A549 treated with AZD2906 at 1 μM for 4 hours (cell line): ENCODE data around the gene TMEM134. TPM values are rescaled to one million over a fixed set of nuclear protein-coding genes. Genes with fewer than 3 reads are reported as not detected.

Source experiments
- total RNA-seq: library from RNA; stranded (reverse); fragments of 200-300 nt; extraction: Qiagen RNA extraction; gene quantifications from 5 replicates; pipeline ENCODE4 v1.2.3, GENCODE V29; 2022

TMEM134 gene, protein sequence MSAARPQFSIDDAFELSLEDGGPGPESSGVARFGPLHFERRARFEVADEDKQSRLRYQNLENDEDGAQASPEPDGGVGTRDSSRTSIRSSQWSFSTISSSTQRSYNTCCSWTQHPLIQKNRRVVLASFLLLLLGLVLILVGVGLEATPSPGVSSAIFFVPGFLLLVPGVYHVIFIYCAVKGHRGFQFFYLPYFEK
- total RNA-seq = 53.4 to 68.0 TPM (median 64.3 TPM) in 5 replicates

DNA sequence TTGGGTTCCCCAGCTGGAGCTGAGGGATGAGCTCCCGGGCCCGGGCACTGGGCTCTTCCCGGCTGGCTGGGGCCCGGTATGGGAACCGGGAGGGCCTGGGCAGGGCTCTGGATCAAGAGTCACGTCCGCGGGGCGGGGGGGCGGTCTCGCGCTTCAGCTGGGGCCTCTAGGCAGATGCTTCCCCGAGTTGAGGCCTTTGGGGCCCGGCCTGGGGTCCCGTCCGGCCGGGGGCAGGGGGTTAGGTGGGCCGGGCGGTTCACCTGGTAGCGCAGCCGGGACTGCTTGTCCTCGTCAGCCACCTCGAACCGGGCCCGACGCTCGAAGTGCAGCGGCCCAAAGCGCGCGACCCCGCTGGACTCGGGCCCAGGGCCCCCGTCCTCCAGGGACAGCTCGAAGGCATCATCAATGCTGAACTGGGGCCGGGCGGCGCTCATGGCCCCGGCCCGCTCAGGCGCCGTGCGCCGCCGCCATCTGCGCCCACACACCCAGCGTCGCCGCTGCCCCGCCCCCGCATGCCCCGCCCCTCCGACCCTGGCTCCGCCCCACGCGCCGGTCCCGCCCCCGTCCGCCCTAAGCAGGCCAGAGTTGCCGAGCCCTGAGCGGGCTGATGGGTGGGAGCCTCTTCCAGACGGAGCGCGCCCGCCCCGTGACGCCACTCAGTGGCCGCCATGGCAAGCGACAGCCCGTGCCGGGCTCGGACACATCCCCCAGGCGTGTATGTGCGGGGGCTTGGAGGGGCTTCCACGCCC, at the start of gene TMEM134:
TMEM134 (minus strand) TSS at position 493 of the 749 bp plus-strand sequence; CDS start at position 434, 59 bp downstream.

GRCh38 chr11:67507864-67508485, 38.9 kb upstream of the TMEM134 start, which contains the start of gene CDK2AP2:
Gene CDK2AP2, minus strand, starts transcription at chr11:67508162. Its CDS starts 80 bp downstream, at chr11:67508082.

DNA sequence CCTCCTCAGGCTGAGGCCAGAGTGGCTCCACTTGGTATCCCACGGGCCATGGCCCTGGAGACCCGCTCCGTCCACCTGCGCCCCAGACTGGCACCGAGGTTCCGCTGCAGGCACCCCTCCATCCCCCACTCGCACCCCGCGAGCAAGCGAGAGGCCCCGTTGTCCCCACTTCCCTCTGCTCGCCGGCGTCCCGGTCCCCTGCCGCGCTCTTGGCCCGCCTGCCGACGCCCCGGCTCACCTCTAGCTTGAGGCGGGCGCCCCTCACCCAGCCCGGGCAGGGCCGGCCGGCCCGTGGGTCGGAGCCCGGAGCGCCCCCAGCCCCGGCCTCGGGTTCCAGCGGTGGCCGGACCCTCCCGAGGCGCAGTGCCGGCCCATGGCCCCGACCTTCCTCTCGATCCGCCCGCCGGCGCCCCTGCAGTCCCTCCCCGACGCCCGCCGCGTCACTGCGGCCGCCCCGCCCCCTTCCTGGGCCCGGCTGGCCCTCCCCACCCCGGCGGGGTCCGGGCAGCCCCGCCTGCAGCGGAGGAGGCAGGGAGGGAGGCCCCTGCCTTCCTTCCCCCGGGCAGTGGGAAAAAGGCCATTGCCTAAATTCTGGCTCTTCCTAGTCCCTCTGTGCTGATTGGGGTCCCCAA, 36.0 kb upstream of the TMEM134 start, which contains the start of gene PITPNM1:
PITPNM1 (minus strand) TSS at position 414 of the 632 bp plus-strand sequence. CDS start 1,183 bp downstream, outside the sequence.

GRCh38 chr11:67482827-67483798, 14.1 kb upstream of the TMEM134 start, which contains the start of gene AIP:
Gene AIP, plus strand, starts transcription at chr11:67483026. Its CDS starts 133 bp downstream, at chr11:67483159.

DNA sequence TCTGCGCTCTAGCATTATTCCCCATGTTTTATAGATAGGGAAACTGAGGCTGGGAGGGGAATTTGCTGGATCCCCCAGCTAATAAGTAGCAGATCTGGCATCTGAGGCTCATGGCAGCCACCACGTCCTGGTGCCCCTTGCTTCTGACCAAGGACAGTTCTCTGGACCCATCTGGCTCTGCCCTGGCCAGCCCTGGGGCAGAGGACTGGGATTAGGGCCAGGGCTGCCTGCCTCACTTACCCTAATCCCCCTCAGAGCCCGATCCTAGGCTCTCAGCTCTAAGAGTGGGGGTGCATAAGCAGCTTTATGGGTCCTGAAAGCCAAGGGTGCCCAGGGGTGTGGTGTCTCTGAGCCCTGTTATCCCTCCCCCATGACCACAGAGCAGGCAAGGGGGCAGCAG, 14.0 kb downstream of the TMEM134 start, which contains the start of gene CABP4:
CABP4 (plus strand) TSS at position 301 of the 400 bp plus-strand sequence; CDS start at position 371, 70 bp downstream.

DNA sequence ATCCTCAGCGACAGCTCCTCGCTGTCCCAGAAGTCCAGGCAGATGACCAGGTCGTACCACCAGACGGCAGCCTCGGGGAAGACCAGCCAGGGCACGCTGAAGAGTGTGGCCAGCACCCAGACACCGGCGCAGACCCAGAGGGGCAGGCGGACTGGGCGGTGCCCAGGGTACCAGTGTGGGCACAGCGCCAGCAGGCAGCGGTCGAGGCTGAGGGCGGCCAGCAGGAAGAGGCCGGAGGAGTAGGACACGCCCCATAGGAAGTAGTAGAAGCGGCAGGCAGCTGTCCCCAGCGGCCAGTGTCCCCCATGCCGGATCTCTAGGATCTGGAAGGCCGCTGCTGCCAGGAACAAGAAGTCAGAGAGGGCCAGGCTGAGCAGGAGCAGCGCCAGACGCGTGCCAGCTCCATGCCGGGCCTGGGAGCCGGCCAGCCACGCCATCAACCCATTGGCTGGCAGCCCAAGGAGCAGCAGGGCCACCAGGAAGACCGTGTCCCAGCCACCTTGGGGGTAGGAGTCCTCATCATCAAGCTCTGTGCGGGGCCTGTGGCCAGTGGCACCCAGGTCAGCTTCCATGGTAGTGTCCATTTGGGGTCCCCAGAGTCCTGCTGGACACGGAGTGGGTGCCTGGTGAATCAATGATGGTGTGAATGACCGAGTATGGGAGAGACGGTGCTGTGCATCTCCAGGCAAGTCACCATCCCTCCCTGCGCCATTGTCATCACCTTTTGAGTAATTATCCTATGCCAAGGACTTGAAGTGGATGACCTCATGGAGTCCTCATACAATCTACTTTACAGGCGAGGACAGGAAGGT, 16.7 kb downstream of the TMEM134 start, which contains the start of gene GPR152:
GPR152 (minus strand) TSS at position 589 of the 812 bp plus-strand sequence; CDS start at position 584, 5 bp downstream.

DNA sequence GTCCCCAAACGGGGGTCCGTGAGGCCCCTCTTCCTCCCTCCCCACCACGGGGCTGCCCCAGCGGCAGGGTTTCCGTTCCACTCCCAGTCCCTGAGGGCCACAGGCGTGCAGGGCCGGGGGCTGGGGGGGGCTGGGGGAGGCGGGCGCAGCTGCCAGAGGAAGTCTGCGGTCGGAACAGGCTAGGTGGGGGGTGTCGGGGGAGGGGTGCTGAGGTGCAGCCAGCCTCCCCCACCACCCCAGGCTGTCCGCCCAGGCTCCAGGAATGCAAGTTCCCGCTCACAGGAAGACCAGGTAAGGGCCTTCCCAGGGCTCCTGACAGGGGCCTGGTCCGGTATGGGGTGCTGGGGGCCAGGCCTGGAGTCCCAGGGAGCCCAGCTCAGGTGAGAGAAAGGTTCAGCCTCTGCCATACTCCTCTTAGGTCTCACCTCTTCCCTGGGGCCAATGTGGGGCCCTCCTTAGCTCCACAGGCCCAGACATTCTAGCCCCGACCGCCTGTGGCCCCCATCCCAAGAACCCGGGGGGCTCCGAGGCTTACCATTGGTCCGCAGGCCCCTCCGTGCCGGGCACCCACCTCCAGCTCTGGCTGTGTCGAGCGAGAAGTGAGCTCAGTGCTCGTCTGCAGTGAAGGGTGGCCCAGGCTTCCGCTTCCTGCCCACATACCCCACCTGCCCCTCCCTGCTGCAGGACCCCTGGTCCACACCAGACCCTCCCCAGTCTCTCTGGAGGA, 31.8 kb downstream of the TMEM134 start, which contains the start of gene PTPRCAP:
PTPRCAP (minus strand) TSS at position 601 of the 727 bp plus-strand sequence; CDS start at position 538, 63 bp downstream.

GRCh38 chr11:67428052-67429001, 40.7 kb downstream of the TMEM134 start, which contains the start of gene RPS6KB2:
Gene RPS6KB2, plus strand, starts transcription at chr11:67428494. Its CDS starts 52 bp downstream, at chr11:67428546.

DNA sequence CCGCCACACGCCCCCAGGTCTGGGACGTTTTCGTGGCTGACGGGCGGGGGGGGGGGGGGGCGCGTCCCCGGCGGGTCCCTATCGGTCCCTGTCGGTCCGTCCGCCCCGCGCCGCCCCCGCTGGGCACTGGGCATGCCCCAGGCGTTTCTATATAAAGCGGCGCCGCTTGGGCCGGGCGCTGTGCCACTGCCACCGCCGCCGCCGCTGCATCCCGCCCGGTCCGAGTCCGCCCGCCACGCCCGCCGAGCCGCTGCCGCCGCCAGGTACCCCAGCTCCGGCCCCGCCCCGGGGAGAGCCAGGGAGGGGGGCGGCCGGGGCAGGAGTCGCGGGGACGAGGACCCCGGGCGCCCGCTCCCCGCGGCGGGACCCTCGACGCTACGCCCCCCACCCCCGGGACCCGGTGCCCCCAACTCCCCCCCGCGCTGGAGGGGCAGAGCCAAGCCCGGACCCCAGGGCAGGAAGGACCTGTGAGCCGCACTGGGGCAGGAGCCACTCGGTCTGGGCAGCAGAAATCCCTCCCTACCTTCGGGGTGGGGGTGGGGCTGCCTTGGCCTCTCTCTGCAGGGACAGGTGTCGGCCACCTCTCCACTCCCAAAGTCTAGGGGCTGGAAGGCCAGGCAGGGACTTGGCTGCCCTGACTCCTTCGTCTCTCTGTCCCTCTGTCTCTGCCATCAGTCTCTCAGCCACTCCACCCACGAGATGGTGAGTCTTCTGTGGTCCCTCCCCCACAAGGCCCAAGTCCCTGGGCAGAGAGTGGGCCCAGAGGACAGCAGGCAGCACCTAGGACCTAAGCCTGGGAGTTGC, 53.3 kb downstream of the TMEM134 start, which contains the start of gene CARNS1:
CARNS1 (plus strand) TSS at position 178 of the 804 bp plus-strand sequence; CDS start at position 700, 522 bp downstream.

Other genes starting within 250 kb of the TMEM134 start
- 26.1 to 38.8 TPM (median 34.1 TPM) in 5 replicates for gene GRK2, start 202.8 kb downstream of the TMEM134 start, total RNA-seq
- 17.2 to 26.9 TPM (median 24.5 TPM) in 5 replicates for gene ANKRD13D, start 179.9 kb downstream of the TMEM134 start, total RNA-seq
- gene SSH3, start 165.7 kb downstream of the TMEM134 start, total RNA-seq = 15.1 to 24.6 TPM (median 22.9 TPM) in 5 replicates
- gene POLD4, start 115.7 kb downstream of the TMEM134 start, total RNA-seq = 182 to 236 TPM (median 217 TPM) in 5 replicates
- 31.3 to 37.6 TPM (median 34.8 TPM) in 5 replicates for gene CLCF1, start 95.7 kb downstream of the TMEM134 start, total RNA-seq
- gene RAD9A, start 77.3 kb downstream of the TMEM134 start, total RNA-seq = 20.0 to 29.1 TPM (median 28.0 TPM) in 5 replicates
- gene PPP1CA, start 67.4 kb downstream of the TMEM134 start, total RNA-seq = 277 to 291 TPM (median 280 TPM) in 5 replicates
- 0.07 to 0.17 TPM (median 0.10 TPM) in 4 of 5 replicates, not detected in the other for gene TBC1D10C, start 65.2 kb downstream of the TMEM134 start, total RNA-seq
- gene CARNS1, start 53.6 kb downstream of the TMEM134 start, total RNA-seq = 0.12 to 0.21 TPM (median 0.13 TPM) in 5 replicates
- 41.7 to 51.2 TPM (median 49.8 TPM) in 5 replicates for gene RPS6KB2, start 40.8 kb downstream of the TMEM134 start, total RNA-seq
- 0.23 to 0.34 TPM (median 0.28 TPM) in 5 replicates for gene PTPRCAP, start 31.6 kb downstream of the TMEM134 start, total RNA-seq
- 56.1 to 66.9 TPM (median 61.3 TPM) in 5 replicates for gene CORO1B, start 25.8 kb downstream of the TMEM134 start, total RNA-seq
- gene GPR152, start 16.5 kb downstream of the TMEM134 start, total RNA-seq = 0.03 to 0.08 TPM in 2 of 5 replicates, not detected in the others
- gene CABP4, start 13.9 kb downstream of the TMEM134 start, total RNA-seq = not detected in 5 replicates
- 42.0 to 49.2 TPM (median 45.5 TPM) in 5 replicates for gene AIP, start 13.8 kb upstream of the TMEM134 start, total RNA-seq
- gene PITPNM1, start 36.1 kb upstream of the TMEM134 start, total RNA-seq = 28.9 to 42.9 TPM (median 37.8 TPM) in 5 replicates
- 58.0 to 88.8 TPM (median 86.2 TPM) in 5 replicates for gene CDK2AP2, start 38.9 kb upstream of the TMEM134 start, total RNA-seq
- not detected in 5 replicates for gene CABP2, start 54.2 kb upstream of the TMEM134 start, total RNA-seq
- gene GSTP1, start 114.6 kb upstream of the TMEM134 start, total RNA-seq = 1,419 to 1,819 TPM (median 1,677 TPM) in 5 replicates
- gene NDUFV1, start 137.7 kb upstream of the TMEM134 start, total RNA-seq = 135 to 153 TPM (median 148 TPM) in 5 replicates
- 7.3 to 15.3 TPM (median 14.6 TPM) in 5 replicates for gene NUDT8, start 160.7 kb upstream of the TMEM134 start, total RNA-seq
- not detected in 5 replicates for gene TBX10, start 170.5 kb upstream of the TMEM134 start, total RNA-seq
- 0.93 to 1.6 TPM (median 1.4 TPM) in 5 replicates for gene ACY3, start 181.5 kb upstream of the TMEM134 start, total RNA-seq
- gene ALDH3B2, start 205.4 kb upstream of the TMEM134 start, total RNA-seq = not detected in 5 replicates